ENCODE measurements around the gene KLHDC7B.

KLHDC7B gene

GRCh38 chr22:50545522-50546325 is at the start of gene KLHDC7B:
Gene KLHDC7B (plus strand): TSS chr22:50545899. CDS start chr22:50546244, 345 bp downstream.
- DNase-seq: no peak

DNA sequence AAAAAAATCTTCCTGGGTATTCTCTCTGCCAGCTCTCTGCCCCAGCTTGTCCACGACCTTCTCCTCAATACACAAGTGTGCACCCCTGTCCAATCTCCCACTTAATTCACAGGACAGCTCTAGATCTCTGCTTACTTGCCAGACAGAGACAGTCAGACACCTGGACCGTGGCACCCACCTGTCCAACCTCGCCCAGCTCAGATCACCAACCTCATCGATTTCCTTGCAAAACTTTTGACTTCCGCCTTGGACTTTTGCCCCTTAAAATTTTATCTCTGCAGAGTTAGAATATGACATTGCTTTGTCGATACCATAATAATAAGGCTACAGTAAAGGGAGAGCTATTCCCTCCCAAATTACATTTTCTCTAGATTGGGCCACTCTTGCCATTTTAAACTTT is 48.6 kb upstream of the KLHDC7B start:
- DNase-seq: no peak

DNA sequence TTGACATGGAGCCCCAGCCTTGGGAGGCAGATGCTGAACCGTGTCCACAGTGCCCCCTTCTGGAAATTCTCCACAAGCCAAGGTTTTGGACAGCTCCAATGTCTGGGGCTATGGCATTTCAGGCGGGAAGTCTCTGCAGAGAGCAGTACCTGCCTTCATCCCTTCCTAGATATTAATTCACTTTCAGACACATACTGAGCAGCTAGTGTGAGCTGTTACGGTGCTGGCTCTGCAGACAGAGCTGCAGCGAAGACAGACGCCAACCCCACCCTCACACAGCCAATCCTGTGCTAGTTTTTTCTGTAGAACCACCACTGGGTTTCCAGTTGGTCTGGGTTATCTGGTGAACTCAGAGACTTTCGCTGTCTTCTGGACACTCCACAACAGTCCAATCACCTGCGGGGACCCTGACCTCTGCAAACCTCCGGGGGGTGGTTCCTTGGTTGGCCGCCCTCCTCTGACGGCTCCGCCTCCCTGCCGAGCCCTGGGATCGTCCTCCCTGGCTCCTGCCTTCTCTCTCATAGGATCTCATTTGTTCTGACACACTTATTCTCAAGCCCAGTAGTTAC is 47.3 kb upstream of the KLHDC7B start:
- peak; percentile 69 for DNase-seq

DNA sequence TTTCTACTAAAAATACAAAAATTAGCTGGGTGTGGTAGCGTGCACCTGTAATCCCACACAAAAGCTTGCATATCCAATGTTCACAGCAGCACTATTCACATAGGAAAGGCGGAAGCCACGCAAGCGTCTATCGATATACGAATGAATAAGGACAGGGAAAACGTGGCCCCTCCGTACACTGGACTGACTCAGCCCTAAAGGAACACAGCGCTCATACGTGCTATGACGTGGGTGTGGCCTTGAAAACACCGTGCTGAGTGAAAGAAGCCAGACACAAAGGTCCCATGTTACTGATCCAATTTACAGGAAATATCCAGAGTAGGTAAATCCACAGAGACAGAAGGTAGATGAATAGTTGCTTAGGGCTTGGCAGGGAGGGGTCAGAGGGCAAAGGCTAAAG is 45.2 kb upstream of the KLHDC7B start:
- DNase-seq: no peak

GRCh38 chr22:50502096-50502495 is 43.6 kb upstream of the KLHDC7B start:
- no peak for DNase-seq

DNA sequence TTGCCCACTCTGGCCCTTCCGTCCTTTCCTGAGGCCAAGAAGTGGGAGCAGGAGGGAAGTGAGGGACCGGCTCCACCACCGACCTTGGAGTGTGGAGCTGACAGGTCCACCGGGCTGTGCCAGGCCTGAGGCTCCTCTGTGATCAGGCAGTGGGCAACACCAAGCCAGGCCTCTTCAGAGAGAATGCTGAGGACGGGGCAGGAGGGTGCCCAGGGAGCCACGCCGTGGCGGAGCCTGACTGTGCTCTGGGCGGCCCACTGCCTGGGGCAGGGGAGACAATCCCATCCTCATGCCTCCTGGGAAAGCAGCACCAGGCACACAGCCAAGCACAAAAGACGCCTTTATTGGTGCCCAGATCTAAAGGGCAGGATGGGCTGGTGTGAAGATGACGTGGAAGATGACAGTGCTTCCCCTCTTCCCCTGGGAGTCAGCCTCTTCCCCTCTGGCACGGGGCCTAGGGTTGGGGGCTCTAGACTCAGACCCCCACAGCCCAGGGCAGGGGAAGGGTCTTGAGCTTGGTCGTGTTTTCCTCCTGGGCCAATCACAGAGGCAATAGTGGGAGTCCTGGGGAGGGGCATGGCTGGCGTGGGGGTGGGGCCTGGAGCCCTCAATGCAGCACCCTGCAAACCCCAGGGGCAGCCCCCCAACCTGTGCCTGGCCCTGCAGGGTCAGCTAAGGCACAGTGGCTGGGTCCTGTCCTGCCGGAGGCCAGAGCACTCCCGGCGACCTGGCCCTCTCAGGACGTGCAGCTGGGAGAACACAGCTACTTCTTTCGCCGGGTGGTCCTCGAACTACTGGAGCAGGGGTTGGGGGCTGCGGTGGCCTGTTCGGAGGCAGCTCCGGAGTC is 42.8 kb upstream of the KLHDC7B start:
- DNase-seq: no peak

GRCh38 chr22:50503475-50504145 is 42.1 kb upstream of the KLHDC7B start:
- DNase-seq: no peak

GRCh38 chr22:50504369-50505211 is 41.1 kb upstream of the KLHDC7B start:
- no peak for DNase-seq

DNA sequence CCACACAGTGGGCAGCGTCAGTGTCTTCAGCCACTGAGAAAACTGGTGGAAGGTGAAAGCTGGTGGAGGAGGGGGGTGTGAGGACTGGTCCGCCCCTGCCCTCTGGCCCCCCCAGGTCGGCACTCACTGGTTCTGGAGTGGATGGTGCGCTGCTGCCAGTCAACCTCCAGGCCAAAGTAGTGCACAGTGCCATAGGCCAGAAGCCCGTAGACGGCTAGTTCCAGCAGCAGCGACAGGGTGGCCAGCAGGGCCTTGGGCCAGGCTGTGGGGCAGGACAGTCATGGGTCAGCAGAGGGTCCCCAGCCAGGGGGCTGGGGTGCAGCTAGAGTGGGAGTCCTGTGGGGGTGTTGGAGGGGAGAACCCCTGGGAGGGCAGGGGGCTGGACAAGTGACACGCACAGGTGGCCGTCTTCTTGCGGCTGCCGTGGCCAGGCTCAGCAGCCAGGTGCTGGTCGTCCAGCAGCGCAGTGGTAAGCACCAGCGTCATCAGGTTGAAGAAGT is 40.4 kb upstream of the KLHDC7B start:
- DNase-seq: no peak

DNA sequence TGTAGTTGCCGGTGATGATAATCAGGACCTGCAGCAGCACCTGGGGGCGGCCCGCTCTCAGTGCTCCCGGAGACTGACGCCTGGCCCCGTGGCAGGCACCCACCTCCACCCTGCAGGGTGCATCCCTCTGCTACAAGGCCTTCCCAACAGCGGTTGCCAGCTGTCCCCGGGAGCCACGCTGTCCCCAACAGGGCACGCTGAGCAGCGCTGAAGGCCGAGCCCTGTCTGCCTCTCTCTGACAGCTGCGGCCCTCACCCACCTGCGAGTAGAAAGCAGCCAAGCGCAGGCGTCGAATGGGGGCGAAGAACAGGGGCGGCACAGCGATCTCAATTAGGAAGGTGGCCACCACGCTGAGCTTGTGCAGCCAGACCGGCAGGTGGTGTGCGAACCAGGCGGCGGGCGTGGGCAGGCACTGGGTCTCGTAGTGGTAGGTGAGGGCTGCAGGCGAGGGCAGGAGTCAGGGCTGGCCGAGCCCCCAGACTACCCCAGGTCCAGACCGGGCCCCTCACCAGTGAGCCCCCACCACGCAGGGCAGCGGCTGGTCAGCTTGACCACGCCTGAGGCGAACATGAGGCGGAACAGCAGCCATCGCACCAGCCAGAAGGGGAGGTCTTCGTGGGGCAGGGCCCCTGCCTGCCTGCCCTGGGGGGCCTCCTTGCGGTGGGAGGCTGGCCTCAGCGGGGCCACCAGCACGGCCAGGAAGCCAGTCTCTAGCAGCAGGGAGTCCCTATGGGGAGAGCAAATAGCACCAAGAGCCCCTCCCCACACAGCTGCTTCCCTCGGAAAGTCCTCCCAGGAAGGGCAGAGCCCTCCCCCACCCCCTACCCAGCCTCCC is 39.7 kb upstream of the KLHDC7B start:
- no peak for DNase-seq

DNA sequence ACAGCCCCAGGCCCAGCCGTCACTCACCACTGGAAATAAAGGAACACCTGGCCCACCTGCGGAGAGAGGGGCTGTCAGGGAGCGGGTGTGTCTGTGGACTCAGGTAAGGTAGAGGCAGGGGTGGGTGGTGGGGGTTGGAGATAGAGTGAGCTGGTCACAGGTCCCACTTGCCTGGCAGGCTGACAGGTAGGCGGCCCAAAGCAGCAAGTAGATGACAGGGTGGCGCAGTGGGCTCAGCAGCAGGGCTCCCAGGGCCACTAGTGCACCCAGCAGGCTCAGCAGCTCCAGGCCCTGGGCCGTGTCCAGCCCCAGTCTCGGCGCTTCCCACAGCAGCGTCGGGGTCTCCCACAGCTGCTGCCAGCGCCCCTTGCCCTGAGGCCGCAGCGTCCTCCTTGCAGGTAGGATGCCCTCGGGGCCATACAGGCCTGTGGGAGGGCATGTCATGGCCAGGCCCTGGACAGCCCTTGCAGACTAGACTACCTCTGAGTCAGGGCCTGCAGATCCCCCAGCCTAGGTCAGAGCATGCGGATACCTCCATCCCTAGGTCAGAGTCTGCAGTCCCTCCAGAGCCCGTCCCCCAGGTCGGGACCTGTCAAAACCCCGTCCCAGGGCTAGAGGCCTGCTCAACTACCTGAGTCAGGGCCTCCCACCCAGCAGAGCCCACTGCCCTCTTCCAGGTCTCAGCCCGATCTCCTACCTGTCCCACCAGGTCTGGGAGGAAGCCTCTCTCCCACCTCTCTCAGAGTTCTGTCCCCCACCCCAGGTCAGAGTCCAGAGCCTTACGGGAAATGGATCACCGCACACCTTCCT is 38.9 kb upstream of the KLHDC7B start:
- no peak for DNase-seq

GRCh38 chr22:50507421-50507990 is 38.2 kb upstream of the KLHDC7B start, which contains the start of gene LMF2:
Gene LMF2 (minus strand): TSS chr22:50507702. CDS start chr22:50507675, 27 bp downstream.
- peak; percentile 92 for DNase-seq

GRCh38 chr22:50507991-50508884 is 37.5 kb upstream of the KLHDC7B start, which contains the start of gene NCAPH2:
Gene NCAPH2 (plus strand): TSS chr22:50508224. CDS start chr22:50508338, 114 bp downstream.
- peak; percentile 97 for DNase-seq

DNA sequence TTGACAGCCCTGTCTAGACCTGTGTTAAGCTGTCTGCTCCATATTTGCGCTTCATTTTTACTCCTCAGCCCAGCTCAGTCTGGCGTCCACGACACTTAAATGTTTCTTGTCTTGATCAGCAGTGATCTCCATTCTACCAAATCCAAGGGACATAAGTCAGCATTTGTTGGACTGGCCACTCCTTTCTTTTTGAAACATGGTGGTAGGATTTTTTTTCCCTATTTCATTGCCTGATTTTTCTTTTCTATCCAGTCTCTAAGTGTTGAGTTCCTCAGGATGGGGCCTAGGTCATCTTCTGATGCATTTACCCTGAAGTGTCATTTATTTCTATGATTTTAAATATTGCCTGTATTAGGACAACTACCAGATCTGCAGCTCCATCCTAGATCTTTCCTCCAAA is 36.8 kb upstream of the KLHDC7B start:
- no peak for DNase-seq

GRCh38 chr22:50513175-50513574 is 32.5 kb upstream of the KLHDC7B start:
- DNase-seq: no peak

GRCh38 chr22:50516068-50516467 is 29.6 kb upstream of the KLHDC7B start:
- DNase-seq: no peak

- DNase-seq: no peak
Observed at GRCh38 chr22:50516891-50517290, 28.8 kb upstream of the KLHDC7B start.

DNA sequence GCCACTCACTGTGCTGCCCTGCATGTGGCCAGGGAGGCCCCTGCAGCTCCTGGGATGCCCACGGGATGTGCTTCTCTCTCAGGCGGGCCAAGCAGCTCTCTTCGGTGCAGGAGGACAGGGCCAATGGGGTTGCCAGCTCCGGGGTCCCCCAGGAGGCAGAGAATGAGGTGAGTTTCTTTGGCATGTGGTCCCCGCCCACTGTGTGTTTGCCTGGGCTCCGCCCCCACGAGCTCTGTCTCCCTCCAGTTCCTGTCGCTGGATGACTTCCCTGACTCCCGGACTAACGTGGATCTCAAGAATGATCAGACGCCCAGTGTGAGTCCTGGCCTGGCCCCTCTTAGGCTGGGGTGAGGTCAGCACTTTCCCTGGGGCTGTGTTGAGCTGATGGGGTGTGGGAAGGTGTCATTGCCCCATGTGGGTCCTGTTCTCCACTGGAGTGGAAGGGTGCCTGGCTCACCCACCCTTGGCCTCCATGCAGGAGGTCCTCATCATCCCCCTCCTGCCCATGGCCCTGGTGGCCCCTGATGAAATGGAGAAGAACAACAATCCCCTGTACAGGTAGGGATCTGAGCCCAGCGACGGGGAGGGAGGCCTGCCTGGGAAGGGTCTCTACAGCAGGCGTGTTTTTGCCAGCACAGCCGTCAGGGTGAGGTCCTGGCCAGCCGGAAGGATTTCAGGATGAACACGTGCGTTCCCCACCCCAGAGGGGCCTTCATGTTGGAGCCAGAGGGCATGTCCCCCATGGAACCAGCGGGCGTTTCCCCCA is 28.0 kb upstream of the KLHDC7B start:
- DNase-seq: no peak
